H1 (cell line): ENCODE data around the gene ZBTB48. TPM values are rescaled to one million over a fixed set of nuclear protein-coding genes. Genes with fewer than 3 reads are reported as not detected.

Experiments
- CTCF ChIA-PET: fragments of 300-600 bp; sonication (Branson Sonifier 250); formaldehyde crosslinking; loops from one replicate; lab custom pipeline; 2021; ENCODE audit not compliant: partially characterized antibody; lab: Charles Lee
- POLR2A ChIA-PET: fragments of 300-600 bp; sonication (Branson Sonifier 250); formaldehyde crosslinking; loops from one replicate; lab custom pipeline; 2021; ENCODE audit warnings: inconsistent platforms; ENCODE audit not compliant: partially characterized antibody; lab: Charles Lee
- DNase-seq, 2 experiments: peaks; one replicate each; pipeline versions ENCODE4 v3.0.0 to v3.0.0-alpha.2; 2010 to 2022; ENCODE audit warnings: low spot score in 2 of 2, low read depth in 1 of 2, mixed read lengths in 1 of 2
- FAIRE-seq: peaks from 2 replicates; lab custom pipeline; 2011; peaks lifted over from hg19 to GRCh38; lab: Jason Lieb, UNC
- H2AFZ ChIP-seq: 2 replicates; pipeline ENCODE4 v1.8.1; 2012; ENCODE audit warnings: low read length, inconsistent platforms
- H2AK5ac ChIP-seq: 2 replicates; pipeline ENCODE4 v1.6.1; 2013; ENCODE audit warnings: low read depth, low read length
- H2BK120ac ChIP-seq: replicated peaks from 2 replicates; pipeline ENCODE3; 2013; ENCODE audit warnings: low read depth, low read length, inconsistent platforms
- H2BK12ac ChIP-seq: 2 replicates; pipeline ENCODE4 v1.6.1; 2013; ENCODE audit warnings: low read depth, low read length
- H2BK15ac ChIP-seq: 2 replicates; pipeline ENCODE4 v1.6.1; 2013; ENCODE audit warnings: low read length
- H2BK20ac ChIP-seq: 2 replicates; pipeline ENCODE4 v1.6.1; 2013; ENCODE audit warnings: low read length
- H2BK5ac ChIP-seq: 2 replicates; pipeline ENCODE4 v1.6.1; 2013; ENCODE audit warnings: low read depth, low read length
- H3K14ac ChIP-seq: 2 replicates; pipeline ENCODE4 v1.6.1; 2013; ENCODE audit warnings: inconsistent platforms; ENCODE audit not compliant: insufficient read length
- H3K18ac ChIP-seq: 2 replicates; pipeline ENCODE4 v1.6.1; 2013; ENCODE audit warnings: low read length; ENCODE audit errors: extremely low read depth
- H3K23ac ChIP-seq: 2 replicates; pipeline ENCODE4 v1.6.1; 2013; ENCODE audit warnings: inconsistent platforms; ENCODE audit not compliant: insufficient read length
- H3K23me2 ChIP-seq: 2 replicates; pipeline ENCODE4 v1.6.1; 2013; ENCODE audit warnings: low read depth, low read length
- H3K27ac ChIP-seq: 2 replicates; pipeline ENCODE4 v1.6.1; 2011; ENCODE audit warnings: low read depth, low read length, inconsistent platforms
- H3K27me3 ChIP-seq, 4 experiments: replicated peaks in 1 of 4; 1 replicate in 1 of 4; 2 replicates in 3 of 4; pipeline versions ENCODE4 v1.6.1 to v1.8.1; 2011 to 2013; ENCODE audit warnings: low read length in 3 of 4, mild to moderate bottlenecking in 3 of 4, inconsistent platforms in 2 of 4, mixed read lengths in 2 of 4, moderate library complexity in 1 of 4; ENCODE audit not compliant: control insufficient read depth in 3 of 4, insufficient read depth in 3 of 4; ENCODE audit errors: extremely low read depth in 1 of 4
- H3K36me3 ChIP-seq, 4 experiments: 2 replicates each; pipeline versions ENCODE4 v1.6.1 to v1.8.1; 2011 to 2013; ENCODE audit warnings: mild to moderate bottlenecking in 4 of 4, low read length in 3 of 4, moderate library complexity in 2 of 4, control low read depth in 1 of 4, inconsistent platforms in 1 of 4; ENCODE audit not compliant: insufficient read depth in 4 of 4, control insufficient read depth in 2 of 4
- H3K4ac ChIP-seq: replicated peaks from 2 replicates; pipeline ENCODE3; 2013; ENCODE audit warnings: low read length, low read depth, mixed read lengths, inconsistent platforms; ENCODE audit not compliant: insufficient read length
- H3K4me1 ChIP-seq, 4 experiments: replicated peaks in 1 of 4; 1 replicate in 1 of 4; 2 replicates in 3 of 4; pipeline versions ENCODE4 v1.6.1 to v1.8.1; 2011 to 2013; ENCODE audit warnings: low read length in 3 of 4, inconsistent platforms in 2 of 4, mixed read lengths in 1 of 4; ENCODE audit not compliant: insufficient read depth in 4 of 4, control insufficient read depth in 3 of 4
- H3K4me2 ChIP-seq, 2 experiments: 2 replicates each; pipeline versions ENCODE4 v1.6.1 to v1.8.1; 2011 to 2013; ENCODE audit warnings: low read depth in 2 of 2, low read length in 2 of 2, control low read depth in 1 of 2, inconsistent platforms in 1 of 2, mild to moderate bottlenecking in 1 of 2; ENCODE audit not compliant: insufficient read depth in 1 of 2
- H3K4me3 ChIP-seq, 4 experiments: fragments of 200-600, 300-600 bp in 1 of 4; sonication (generic), shearing (Covaris generic), sonication (Bioruptor Twin) in 1 of 4; 2 replicates each; pipeline versions ENCODE4 v1.5.1 to v1.8.1; 2011 to 2016; ENCODE audit warnings: low read length in 4 of 4, low read depth in 3 of 4, control low read depth in 2 of 4, inconsistent platforms in 2 of 4, mild to moderate bottlenecking in 2 of 4, mixed read lengths in 1 of 4, moderate library complexity in 1 of 4; ENCODE audit not compliant: insufficient read depth in 2 of 4; ENCODE audit errors: extremely low read depth in 1 of 4
- H3K56ac ChIP-seq: replicated peaks from 2 replicates; pipeline ENCODE3; 2013; ENCODE audit warnings: low read depth, mild to moderate bottlenecking, mixed read lengths, low read length, inconsistent platforms; ENCODE audit not compliant: insufficient read length
- H3K79me1 ChIP-seq: 2 replicates; pipeline ENCODE4 v1.6.1; 2013; ENCODE audit warnings: low read depth, low read length, control low read depth
- H3K79me2 ChIP-seq, 2 experiments: 2 replicates each; pipeline versions ENCODE4 v1.6.1 to v1.8.1; 2012 to 2013; ENCODE audit warnings: low read length in 2 of 2, mild to moderate bottlenecking in 2 of 2, inconsistent platforms in 1 of 2; ENCODE audit not compliant: insufficient read depth in 2 of 2, control insufficient read depth in 1 of 2
- H3K9ac ChIP-seq, 4 experiments: replicated peaks in 1 of 4; 1 replicate in 1 of 4; 2 replicates in 3 of 4; pipeline versions ENCODE4 v1.6.1 to v1.8.1; 2011 to 2013; ENCODE audit warnings: low read depth in 3 of 4, low read length in 3 of 4, control low read depth in 2 of 4, mild to moderate bottlenecking in 2 of 4, moderate library complexity in 2 of 4, inconsistent platforms in 1 of 4; ENCODE audit errors: extremely low read depth in 1 of 4
- H3K9me3 ChIP-seq, 2 experiments: 2 replicates each; pipeline versions ENCODE4 v1.6.1 to v1.8.1; 2012 to 2013; ENCODE audit warnings: mild to moderate bottlenecking in 2 of 2, moderate library complexity in 2 of 2, control low read depth in 1 of 2, inconsistent platforms in 1 of 2, low read depth in 1 of 2, low read length in 1 of 2, mixed read lengths in 1 of 2; ENCODE audit not compliant: insufficient read depth in 2 of 2
- H4K20me1 ChIP-seq, 2 experiments: replicated peaks in 1 of 2; 2 replicates each; pipeline versions ENCODE3 to v1.8.1; 2011 to 2013; ENCODE audit warnings: inconsistent platforms in 2 of 2, low read length in 2 of 2, mild to moderate bottlenecking in 1 of 2; ENCODE audit not compliant: insufficient read depth in 2 of 2, control insufficient read depth in 1 of 2
- H4K5ac ChIP-seq: 2 replicates; pipeline ENCODE4 v1.6.1; 2013; ENCODE audit warnings: low read length, low read depth, mixed read lengths, inconsistent platforms; ENCODE audit not compliant: insufficient read length
- H4K8ac ChIP-seq: 2 replicates; pipeline ENCODE4 v1.8.0; 2013; ENCODE audit warnings: mild to moderate bottlenecking, moderate library complexity, low read length, inconsistent platforms; ENCODE audit not compliant: insufficient read depth; ENCODE audit errors: extremely low read depth
- H4K91ac ChIP-seq: replicated peaks from 2 replicates; pipeline ENCODE3; 2013; ENCODE audit warnings: low read length, mixed read lengths, inconsistent platforms; ENCODE audit not compliant: insufficient read length
- ASH2L ChIP-seq: fragments of 200-600, 300-600 bp; sonication (generic); IDR thresholded peaks from one replicate; pipeline ENCODE4 v1.7.1; 2017; ENCODE audit warnings: low read length
- CBX8 ChIP-seq: fragments of 300-800, 300-1000 bp; sonication (generic); IDR thresholded peaks from 2 replicates; pipeline ENCODE4 v1.7.1; 2016; ENCODE audit warnings: low read depth, low read length, borderline replicate concordance
- CREB1 ChIP-seq: IDR thresholded peaks from 2 replicates; pipeline ENCODE4 v1.6.1; 2012; ENCODE audit warnings: inconsistent platforms
- CTBP2 ChIP-seq: IDR thresholded peaks from 2 replicates; pipeline ENCODE4 v1.7.0; 2011; ENCODE audit warnings: borderline replicate concordance, mild to moderate bottlenecking, moderate library complexity, mixed read lengths, low read length; ENCODE audit not compliant: insufficient read depth, insufficient read length
- EZH2 ChIP-seq: fragments of 200-600 bp; sonication (generic); IDR thresholded peaks from 2 replicates; pipeline ENCODE4 v1.7.1; 2012; ENCODE audit warnings: low read depth, mild to moderate bottlenecking, moderate library complexity, low read length, inconsistent platforms; ENCODE audit not compliant: severe bottlenecking
- HDAC6 ChIP-seq: IDR thresholded peaks from one replicate; pipeline ENCODE4 v1.7.1; 2012; ENCODE audit warnings: low read depth, mild to moderate bottlenecking, inconsistent platforms, low read length, moderate library complexity
- MAFK ChIP-seq: IDR thresholded peaks from 2 replicates; pipeline ENCODE4 v1.6.1; 2012; ENCODE audit warnings: low read depth, mild to moderate bottlenecking, improper control_type of control experiment, low read length
- POLR2AphosphoS5 ChIP-seq: IDR thresholded peaks from 2 replicates; pipeline ENCODE4 v1.6.1; 2011; ENCODE audit warnings: low read depth, low read length
- POU5F1 ChIP-seq: IDR thresholded peaks from 2 replicates; pipeline ENCODE4 v1.6.1; 2011; ENCODE audit warnings: low read depth, mild to moderate bottlenecking, low read length, moderate library complexity
- SIRT6 ChIP-seq: IDR thresholded peaks from one replicate; pipeline ENCODE4 v1.7.1; 2012; ENCODE audit warnings: low read length, inconsistent platforms
- SRF ChIP-seq: IDR thresholded peaks from 2 replicates; pipeline ENCODE4 v1.6.1; 2011; ENCODE audit warnings: mild to moderate bottlenecking, low read depth, low read length, moderate library complexity
- TAF1 ChIP-seq: IDR thresholded peaks from 2 replicates; pipeline ENCODE4 v1.6.1; 2011; ENCODE audit warnings: mild to moderate bottlenecking, low read depth, low read length
- WGBS, 2 experiments: shearing (Covaris generic) in 1 of 2; methylation state at CpG; one replicate each; pipeline versions ENCODE4 v1.1.6 to v1.1.7; 2013 to 2015; ENCODE audit warnings: low lambda C conversion rate in 2 of 2, mixed read lengths in 2 of 2, inconsistent platforms in 1 of 2, low coverage in 1 of 2, missing lambda C conversion rate in 1 of 2; ENCODE audit not compliant: insufficient replicate concordance in 2 of 2, insufficient coverage in 1 of 2, insufficient read length in 1 of 2; ENCODE audit errors: extremely low coverage in 1 of 2, missing lambda C conversion rate in 1 of 2; 5-methylcytosine and 5-hydroxymethylcytosine counted together
- polyA plus RNA-seq, 7 experiments: library from polyadenylated mRNA; depleted of rRNA in 3 of 7; stranded (reverse) in 5 of 7; unstranded in 2 of 7; fragments of >200 nt in 5 of 7; fragments of 200-250 nt in 2 of 7; gene quantifications; 1 replicate in 5 of 7; 2 replicates in 1 of 7; 4 replicates in 1 of 7; pipeline versions ENCODE4 v1.2.1 to v1.2.3, GENCODE V29; 2011 to 2013; ENCODE audit warnings: missing spikeins in 2 of 7, mixed read lengths in 2 of 7
- total RNA-seq: library from RNA; stranded (reverse); fragmentation: NEBNext Ultra II Directional; extraction: Animal tissue kit (Norgen Biotek cat#: 25700); gene quantifications from 2 replicates; pipeline ENCODE4 v1.2.1, GENCODE V29; 2021
- TF ChIP-seq, protein P1 (sequence below): IDR thresholded peaks from 2 replicates; pipeline ENCODE4 v1.6.1; 2012; ENCODE audit warnings: inconsistent platforms

The ZBTB48 gene
- total and polyA plus RNA-seq, 2 of the 8 experiments (the other 6 are each of a cell fraction or from before 2014, with no cell fraction given): 28.2 to 28.8 TPM

- no peak overlapping the region for H3K56ac ChIP-seq
- FAIRE-seq (no peak), DNase-seq (no peak)
- H4K5ac ChIP-seq: no peak overlapping the region
- no peak overlapping the region for H2BK120ac ChIP-seq
- H3K9me3 ChIP-seq: no peaks in the 10 kb centered on the region
- no peak overlapping the region for H3K4ac ChIP-seq
- H2BK5ac ChIP-seq: no peak overlapping the region
- H3K79me1 ChIP-seq: peaks cover 8% of the 10 kb centered on the region
- no peak overlapping the region for H2AFZ ChIP-seq
- no peaks in the 10 kb centered on the region for H3K27me3 ChIP-seq
- H3K4me2 ChIP-seq: no peak overlapping the region
- H3K4me3 ChIP-seq: no peak overlapping the region
- H3K23me2 ChIP-seq: no peaks in the 10 kb centered on the region; the same call in 1 of the 2 replicates
- H3K23ac ChIP-seq: no peak overlapping the region
- POLR2A ChIA-PET: interaction anchor here (1.3 to 17.4 kb wide), 5 partner anchors 7 to 49 kb away, joined by 4 to 196 read pairs (median 4); partner anchors contain the start of genes KLHL21, NOL9, TAS1R1 and THAP3
- H3K27ac ChIP-seq: no peak overlapping the region
- no peak overlapping the region for H2AK5ac ChIP-seq
- no peak overlapping the region for H3K18ac ChIP-seq
- H2BK12ac ChIP-seq: no peak overlapping the region
- H4K91ac ChIP-seq: no peak overlapping the region
- H2BK15ac ChIP-seq: no peak overlapping the region
- H4K8ac ChIP-seq: no peak overlapping the region
- H3K79me2 ChIP-seq: peaks cover 0 to 13% of the 10 kb centered on the region in 2 experiments; a peak in 1 of 4 replicates
- no peak overlapping the region for H2BK20ac ChIP-seq
- CTCF ChIA-PET: interaction anchor here (1.3 to 1.8 kb wide), 4 partner anchors 10 to 31 kb away, joined by 3 to 6 read pairs (median 4); partner anchors contain the start of genes NOL9 and TAS1R1
- H3K4me1 ChIP-seq: peaks cover 0 to 7% (median 6%) of the 10 kb centered on the region in 4 experiments; a peak in 6 of 7 replicates
- H3K14ac ChIP-seq: no peak overlapping the region
- peaks cover 0 to 25% (median 4%) of the 10 kb centered on the region in 4 experiments; a peak in 6 of 8 replicates for H3K36me3 ChIP-seq
- H3K9ac ChIP-seq: no peak overlapping the region
- 91% methylated on average over 12 of the region's 12 CpGs; no CpG with 5 or more reads in 1 of the 2 experiments for WGBS, 2 experiments
- peaks cover 2 to 27% of the 10 kb centered on the region in 2 experiments for H4K20me1 ChIP-seq
- TF ChIP-seq HDAC6 (no peak), CBX8 (no peak), CREB1 (no peak), SIRT6 (no peak), EZH2 (no peak), POLR2AphosphoS5 (no peak; the same call in 1 of the 2 replicates), ASH2L (no peak), TAF1 (no peak), MAFK (no peak), SRF (no peak), CTBP2 (no peak), POU5F1 (no peak)
- TF ChIP-seq, protein P1, sequence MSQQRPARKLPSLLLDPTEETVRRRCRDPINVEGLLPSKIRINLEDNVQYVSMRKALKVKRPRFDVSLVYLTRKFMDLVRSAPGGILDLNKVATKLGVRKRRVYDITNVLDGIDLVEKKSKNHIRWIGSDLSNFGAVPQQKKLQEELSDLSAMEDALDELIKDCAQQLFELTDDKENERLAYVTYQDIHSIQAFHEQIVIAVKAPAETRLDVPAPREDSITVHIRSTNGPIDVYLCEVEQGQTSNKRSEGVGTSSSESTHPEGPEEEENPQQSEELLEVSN: no peak
Observed at GRCh38 chr1:6585081-6585722, 5.4 kb downstream of the ZBTB48 start.
